Measurements from ENCODE around the gene SLC12A7. TPM values are rescaled to one million over a fixed set of nuclear protein-coding genes. Genes with fewer than 3 reads are reported as not detected.

The SLC12A7 gene
- total RNA-seq, 1 donor from 2014 or later: 49.5 TPM

- peak; percentile 22 to 45 for ATAC-seq
Observed at GRCh38 chr5:1118738-1119137, 6.9 kb upstream of the SLC12A7 start.

DNA sequence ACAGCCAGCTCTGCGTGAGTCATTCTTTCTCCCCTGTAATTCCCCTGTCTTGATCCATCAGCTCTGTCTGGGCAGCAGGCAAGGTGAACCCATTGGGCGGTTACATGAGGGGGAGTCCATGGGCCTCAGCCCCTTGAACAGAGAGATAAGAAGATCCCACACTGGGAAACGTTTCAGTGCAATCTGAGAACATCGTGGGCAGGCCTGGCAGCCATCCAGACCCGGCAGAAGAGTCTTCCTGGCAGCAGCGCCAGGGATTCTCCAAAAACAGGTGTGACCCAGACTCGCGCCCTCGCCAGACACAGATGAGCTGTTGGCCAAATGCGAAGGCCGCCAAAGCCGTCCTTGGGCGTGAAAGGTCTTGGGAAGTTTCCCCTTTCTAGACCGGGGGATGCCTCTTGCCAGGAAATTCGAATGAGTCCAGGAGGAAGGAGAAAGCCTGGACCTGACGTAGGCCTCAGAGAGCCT, 6.4 kb upstream of the SLC12A7 start:
- Histone ChIP-seq H3K36me3 (no peaks in the 10 kb centered on the region), H3K9me3 (no peaks in the 10 kb centered on the region), H3K4me1 (peaks cover 6% of the 10 kb centered on the region), H3K4me3 (no peak overlapping the region), H3K27me3 (ENCODE audit: low read depth) (no peaks in the 10 kb centered on the region), H3K27ac (no peak overlapping the region)
- DNase-seq: no peak
- intact Hi-C loops (cut with DNase I): no loop called here
- ATAC-seq: peak in 1 of 2 donors; percentile 30
- no peak for TF ChIP-seq CTCF (IDR thresholded peaks at IDR 0.05)

More at GRCh38 chr5:1118738-1119137, 6.9 kb upstream of the SLC12A7 start:
- no peak for TF ChIP-seq CTCF (IDR thresholded peaks at IDR 0.05)
- intact Hi-C loops (cut with DNase I): no loop called here
- H3K4me1 ChIP-seq: peaks cover 6% of the 10 kb centered on the region
- H3K27ac ChIP-seq: no peak overlapping the region
- DNase-seq: no peak
- no peaks in the 10 kb centered on the region for H3K9me3 ChIP-seq
- no peaks in the 10 kb centered on the region for H3K27me3 ChIP-seq (ENCODE audit: low read depth)
- no peak overlapping the region for H3K4me3 ChIP-seq
- no peaks in the 10 kb centered on the region for H3K36me3 ChIP-seq

GRCh38 chr5:1116977-1117376, 5.1 kb upstream of the SLC12A7 start:
- no peaks in the 10 kb centered on the region for H3K27me3 ChIP-seq (ENCODE audit: low read depth)
- no peaks in the 10 kb centered on the region for H3K9me3 ChIP-seq
- no peaks in the 10 kb centered on the region for H3K36me3 ChIP-seq
- H3K27ac ChIP-seq: no peak overlapping the region
- no peak overlapping the region for H3K4me3 ChIP-seq
- TF ChIP-seq CTCF (IDR thresholded peaks at IDR 0.05): no peak
- intact Hi-C loops (cut with DNase I): no loop called here
- H3K4me1 ChIP-seq: peaks cover 6% of the 10 kb centered on the region
- ATAC-seq: no peak
- DNase-seq: no peak

DNA sequence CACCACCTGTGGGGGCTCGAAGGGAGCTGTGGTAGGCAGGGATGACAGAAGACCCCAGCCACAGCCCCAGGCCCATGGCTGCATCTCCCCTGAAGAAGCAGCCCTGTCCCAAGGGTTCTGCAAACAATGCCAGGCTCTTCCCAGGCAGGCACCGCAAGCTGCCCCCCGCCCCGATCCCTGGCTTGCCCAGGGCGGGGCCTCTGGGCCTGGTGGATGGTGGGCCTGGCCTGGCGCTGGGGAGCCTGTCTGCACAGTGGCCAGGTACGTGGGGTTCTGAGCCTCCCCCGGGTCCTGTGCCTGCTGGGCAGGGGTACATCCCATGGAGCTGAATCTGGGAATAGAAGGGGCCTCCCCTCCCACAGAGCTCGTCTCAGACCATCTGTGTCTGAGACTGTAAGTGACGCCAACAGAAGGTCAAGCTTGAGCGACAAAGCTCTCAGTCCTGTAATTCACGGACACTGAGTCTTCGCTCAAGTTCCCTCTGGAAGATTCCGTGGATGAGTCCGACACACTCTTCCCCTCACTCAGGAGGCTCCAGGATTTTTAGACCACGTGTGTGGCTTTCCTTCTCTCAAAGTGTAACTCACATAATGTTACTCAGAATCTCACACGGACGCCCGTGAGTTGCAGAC, 4.4 kb upstream of the SLC12A7 start:
- ATAC-seq: no peak
- Histone ChIP-seq H3K9me3 (no peaks in the 10 kb centered on the region), H3K36me3 (no peaks in the 10 kb centered on the region), H3K27ac (no peak overlapping the region), H3K4me1 (peaks cover 6% of the 10 kb centered on the region), H3K4me3 (no peak overlapping the region), H3K27me3 (ENCODE audit: low read depth) (no peaks in the 10 kb centered on the region)
- DNase-seq: no peak
- intact Hi-C loops (cut with DNase I): no loop called here
- no peak for TF ChIP-seq CTCF (IDR thresholded peaks at IDR 0.05)

DNA sequence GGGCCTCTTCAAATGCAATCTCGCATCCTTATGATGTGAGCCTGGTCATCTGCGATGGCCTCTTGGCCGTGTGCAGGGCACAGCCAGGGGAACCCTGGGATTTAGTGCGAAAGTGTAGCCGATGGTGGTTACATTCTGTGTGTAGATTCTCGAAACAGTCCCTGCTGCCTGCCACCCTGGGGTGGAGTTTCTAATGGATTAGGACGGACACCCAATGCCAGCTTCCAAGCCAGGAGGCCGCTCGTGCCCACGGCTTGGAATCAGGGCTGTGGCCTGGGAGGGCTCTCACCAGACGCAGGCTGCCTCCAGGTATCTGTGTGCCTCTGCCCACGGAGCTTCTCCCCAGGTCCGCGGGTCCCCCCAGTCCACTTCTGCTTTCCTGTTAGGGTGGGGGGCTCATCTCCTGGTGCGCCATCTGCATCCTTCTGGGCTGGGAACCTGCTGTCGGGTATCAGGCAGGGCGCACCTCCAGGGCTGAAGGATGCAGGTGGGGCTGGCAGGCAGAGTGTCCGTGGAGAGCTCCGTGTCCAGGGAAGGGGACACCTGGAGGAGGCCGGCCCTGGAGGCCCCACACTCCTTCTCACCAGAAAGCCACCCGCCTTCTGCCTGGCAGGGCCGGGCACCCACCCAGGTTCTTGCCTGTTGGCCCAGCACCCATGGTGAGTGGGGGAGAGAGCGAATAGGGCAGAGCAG, 3.4 kb upstream of the SLC12A7 start:
- Histone ChIP-seq H3K4me3 (no peak overlapping the region), H3K36me3 (no peaks in the 10 kb centered on the region), H3K9me3 (no peaks in the 10 kb centered on the region), H3K27ac (no peak overlapping the region), H3K27me3 (ENCODE audit: low read depth) (no peaks in the 10 kb centered on the region), H3K4me1 (peaks cover 7% of the 10 kb centered on the region)
- ATAC-seq: no peak
- intact Hi-C loops (cut with DNase I): no loop called here
- DNase-seq: no peak
- no peak for TF ChIP-seq CTCF (IDR thresholded peaks at IDR 0.05)
